Astrocyte of the cerebellum (primary cell): Measurements from ENCODE around the gene RNLS.

Source experiments
- DNase-seq: peaks from one replicate; pipeline ENCODE4 v3.0.0-alpha.2; 2011; ENCODE audit warnings: low read depth
- H3K4me3 ChIP-seq: 2 replicates; pipeline ENCODE4 v1.5.1; 2011; ENCODE audit warnings: mild to moderate bottlenecking, low read depth, low read length, moderate library complexity
- in situ Hi-C: cut with HindIII; loops from 2 replicates; pipeline ENCODE4 v1.10.0; 2017; ENCODE audit warnings: low sequenced_read_pairs
- TF ChIP-seq, protein P1 (sequence below): IDR thresholded peaks from 2 replicates; pipeline ENCODE4 v1.5.1; 2012; ENCODE audit warnings: low read length, low read depth, moderate library complexity, mild to moderate bottlenecking; ENCODE audit errors: missing control alignments

Gene RNLS

DNA sequence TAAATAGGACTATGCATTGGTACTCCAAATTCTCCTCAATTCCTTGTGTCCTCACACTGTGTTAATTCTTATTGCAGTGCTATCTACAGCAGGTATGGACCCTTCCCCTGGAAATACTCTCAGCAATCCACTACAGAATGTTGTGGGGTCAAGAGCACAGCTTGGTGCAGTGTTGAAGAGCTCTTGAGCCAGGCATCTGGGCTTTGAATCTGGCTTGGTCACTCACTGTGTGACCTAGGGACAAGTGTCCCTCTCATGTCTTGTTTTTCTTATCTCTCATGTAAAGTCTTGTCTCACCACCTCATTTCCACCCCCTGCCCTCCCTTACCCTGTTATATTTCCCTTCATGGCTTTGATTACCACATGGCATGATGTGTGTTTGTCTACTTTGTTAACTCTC, 159.4 kb downstream of the RNLS start:
- TF ChIP-seq, protein P1, sequence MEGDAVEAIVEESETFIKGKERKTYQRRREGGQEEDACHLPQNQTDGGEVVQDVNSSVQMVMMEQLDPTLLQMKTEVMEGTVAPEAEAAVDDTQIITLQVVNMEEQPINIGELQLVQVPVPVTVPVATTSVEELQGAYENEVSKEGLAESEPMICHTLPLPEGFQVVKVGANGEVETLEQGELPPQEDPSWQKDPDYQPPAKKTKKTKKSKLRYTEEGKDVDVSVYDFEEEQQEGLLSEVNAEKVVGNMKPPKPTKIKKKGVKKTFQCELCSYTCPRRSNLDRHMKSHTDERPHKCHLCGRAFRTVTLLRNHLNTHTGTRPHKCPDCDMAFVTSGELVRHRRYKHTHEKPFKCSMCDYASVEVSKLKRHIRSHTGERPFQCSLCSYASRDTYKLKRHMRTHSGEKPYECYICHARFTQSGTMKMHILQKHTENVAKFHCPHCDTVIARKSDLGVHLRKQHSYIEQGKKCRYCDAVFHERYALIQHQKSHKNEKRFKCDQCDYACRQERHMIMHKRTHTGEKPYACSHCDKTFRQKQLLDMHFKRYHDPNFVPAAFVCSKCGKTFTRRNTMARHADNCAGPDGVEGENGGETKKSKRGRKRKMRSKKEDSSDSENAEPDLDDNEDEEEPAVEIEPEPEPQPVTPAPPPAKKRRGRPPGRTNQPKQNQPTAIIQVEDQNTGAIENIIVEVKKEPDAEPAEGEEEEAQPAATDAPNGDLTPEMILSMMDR, result no peak
- no peak for DNase-seq
- in situ Hi-C loops, result loop anchor here (25.0 kb wide), 1 partner anchor 561 kb away; the partner anchor contains the start of genes KLLN and PTEN
- no peak overlapping the region for H3K4me3 ChIP-seq

DNA sequence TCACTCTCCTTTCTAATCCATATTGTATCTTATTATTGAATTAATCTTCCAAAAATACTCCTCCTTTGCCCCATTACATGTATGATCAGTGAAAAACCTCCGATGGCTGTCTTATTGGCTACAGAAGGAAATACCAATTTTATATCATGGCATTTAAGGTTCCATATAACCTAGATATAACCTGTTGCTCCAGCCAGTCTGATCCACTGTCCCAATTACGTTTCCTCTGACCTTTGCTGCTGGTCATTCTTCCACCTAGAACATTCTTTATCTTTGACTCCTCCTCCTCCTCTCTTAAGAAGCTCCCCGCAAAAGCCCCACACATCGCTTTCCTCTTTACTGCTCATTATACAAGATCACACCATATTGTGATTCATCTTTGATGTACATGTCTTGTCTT, 161.5 kb downstream of the RNLS start:
- TF ChIP-seq, protein P1, result no peak
- H3K4me3 ChIP-seq, result no peak overlapping the region
- DNase-seq, result no peak
- in situ Hi-C loops, result loop anchor here (25.0 kb wide), 1 partner anchor 559 kb away; the partner anchor contains the start of genes KLLN and PTEN

DNA sequence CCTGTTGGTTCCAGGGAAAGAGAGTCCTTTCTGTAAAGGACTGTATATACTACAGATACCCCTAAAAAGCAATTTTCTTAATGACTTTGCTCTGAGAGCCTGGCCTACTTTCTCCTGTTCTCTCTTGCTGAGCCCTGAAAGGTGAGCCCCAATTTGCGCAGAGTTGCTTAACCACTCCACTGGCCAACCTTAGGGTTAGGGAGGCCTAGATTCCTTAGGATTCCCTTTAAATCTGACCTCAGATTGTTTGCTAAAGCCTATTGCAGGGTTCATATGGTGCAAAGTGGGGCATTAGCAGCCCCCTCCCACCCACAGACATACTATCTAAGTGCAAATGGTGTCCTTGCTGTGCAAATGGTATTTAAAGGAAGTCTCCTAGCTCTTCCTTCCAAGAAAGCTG, 164.2 kb downstream of the RNLS start:
- in situ Hi-C loops, result loop anchor here (25.0 kb wide), 1 partner anchor 557 kb away; the partner anchor contains the start of genes KLLN and PTEN
- TF ChIP-seq, protein P1, result no peak
- DNase-seq, result no peak
- H3K4me3 ChIP-seq, result no peak overlapping the region

DNA sequence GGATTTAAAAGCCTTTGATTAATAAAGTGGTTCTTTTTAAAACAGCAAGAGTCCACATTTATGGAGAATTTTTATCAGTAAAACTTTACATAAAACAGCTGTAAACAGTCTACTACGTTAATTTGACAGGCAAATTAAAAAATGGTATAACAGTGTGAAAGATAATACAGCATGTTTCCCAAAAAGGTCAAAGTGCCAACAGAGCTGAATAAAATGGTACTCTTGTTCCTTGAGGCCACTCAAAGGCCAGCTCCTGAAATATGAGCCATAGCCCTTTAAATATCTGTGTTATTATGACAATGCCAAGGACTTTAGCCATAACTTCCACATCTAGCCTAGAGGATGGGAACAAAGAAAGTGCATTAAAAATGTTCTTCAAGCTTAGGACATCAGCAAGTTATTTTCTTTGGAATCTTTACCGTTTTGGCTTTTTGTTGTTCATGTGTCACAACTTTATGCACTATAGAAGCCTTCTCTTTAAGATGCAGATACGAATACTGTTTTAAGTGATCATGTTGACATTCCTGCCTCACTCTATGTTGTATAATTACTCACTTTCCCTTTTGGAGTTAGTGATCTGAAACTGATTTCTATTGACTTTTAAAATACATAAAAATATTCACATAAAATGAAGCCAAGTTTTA, 165.6 kb downstream of the RNLS start:
- no peak overlapping the region for H3K4me3 ChIP-seq
- no peak for DNase-seq
- TF ChIP-seq, protein P1, result no peak
- in situ Hi-C loops, result loop anchor here (25.0 kb wide), 1 partner anchor 555 kb away; the partner anchor contains the start of genes KLLN and PTEN

DNA sequence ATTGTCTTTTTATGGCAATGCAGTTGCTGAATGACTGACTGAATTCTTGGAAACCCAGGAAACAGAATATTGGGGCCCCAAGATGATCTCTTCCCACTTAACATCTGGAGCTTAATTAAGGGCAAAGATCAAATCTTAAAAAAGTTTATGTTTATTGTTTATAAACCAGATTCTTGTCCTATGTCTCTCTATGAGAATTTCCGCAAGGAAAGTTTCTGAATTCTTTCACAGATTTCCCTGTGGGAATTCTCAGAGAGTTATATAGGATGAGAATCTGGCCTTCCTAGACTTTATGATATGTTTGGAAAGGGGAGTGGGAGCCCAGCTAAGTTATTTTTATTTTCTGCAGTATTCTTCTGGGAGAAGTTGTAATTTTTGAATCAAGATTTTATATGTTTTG, 166.3 kb downstream of the RNLS start:
- DNase-seq, result no peak
- in situ Hi-C loops, result loop anchor here (25.0 kb wide), 1 partner anchor 554 kb away; the partner anchor contains the start of genes KLLN and PTEN
- TF ChIP-seq, protein P1, result no peak
- no peak overlapping the region for H3K4me3 ChIP-seq

DNA sequence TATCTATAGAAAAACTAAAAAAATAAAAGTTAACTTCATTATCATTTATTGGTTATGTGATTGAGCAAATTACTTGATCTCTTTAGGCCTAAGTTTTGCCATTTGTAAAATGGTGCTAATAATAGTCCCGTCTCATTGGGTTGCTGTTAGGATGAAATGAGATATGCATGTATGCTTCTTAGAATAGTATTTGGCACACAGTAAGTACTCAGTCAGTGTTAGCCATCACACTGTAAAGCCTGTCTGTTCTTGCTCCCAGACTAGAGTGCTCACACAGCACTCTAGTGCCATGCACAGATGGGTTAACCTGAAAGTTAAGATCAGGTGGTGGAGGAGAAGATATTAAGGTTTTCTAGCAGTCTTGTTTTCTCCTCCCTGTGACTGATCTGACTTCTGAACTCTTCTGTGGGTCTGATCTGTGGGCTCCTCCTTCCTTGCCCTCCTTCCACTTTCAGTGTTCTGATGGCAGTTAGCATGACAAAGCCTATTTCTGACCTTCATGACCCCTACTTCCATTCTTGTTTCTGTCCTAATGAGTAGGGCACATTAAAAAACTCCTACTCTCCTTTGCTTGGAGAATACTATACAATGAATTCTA, 167.5 kb downstream of the RNLS start:
- DNase-seq, result no peak
- in situ Hi-C loops, result loop anchor here (25.0 kb wide), 1 partner anchor 553 kb away; the partner anchor contains the start of genes KLLN and PTEN
- TF ChIP-seq, protein P1, result no peak
- H3K4me3 ChIP-seq, result no peak overlapping the region
